ENCODE measurements around the gene SLC25A30. TPM values are rescaled to one million over a fixed set of nuclear protein-coding genes. Genes with fewer than 3 reads are reported as not detected.

The SLC25A30 gene
- total RNA-seq, 1 experiment from 2014 or later = 6.3 TPM

- Mint-ChIP-seq H3K27ac (no peak overlapping the region), H3K4me3 (no peak overlapping the region), H3K9me3 (peaks cover 10 to 14% of the 10 kb centered on the region in 2 experiments; a peak in 4 of 5 replicates), H3K4me1 (peaks cover 15 to 18% of the 10 kb centered on the region in 2 experiments), H3K36me3 (ENCODE audit: insufficient read depth in 1 of 3, low read depth in 3 of 3) (peaks cover 19 to 29% (median 19%) of the 10 kb centered on the region in 3 experiments), H3K27me3 (ENCODE audit: low read depth) (no peaks in the 10 kb centered on the region)
- H2BK20ac ChIP-seq (ENCODE audit: low read depth, low read length, poor library complexity, severe bottlenecking) = no peak overlapping the region
- H3K9ac ChIP-seq (ENCODE audit: extremely low read depth, insufficient read length, low read length) = no peak overlapping the region
- no peak overlapping the region for H3K14ac ChIP-seq (ENCODE audit: insufficient read depth, low read length)
- no peaks in the 10 kb centered on the region for H3K79me2 ChIP-seq (ENCODE audit: insufficient read depth, low read length)
- no peak overlapping the region for H2BK12ac ChIP-seq (ENCODE audit: insufficient read length, low read depth, low read length)
- H3K4me2 ChIP-seq (ENCODE audit: insufficient read depth, insufficient read length, low read length) = no peak overlapping the region
- H2BK120ac ChIP-seq (ENCODE audit: low read depth, low read length, poor library complexity, severe bottlenecking) = no peak overlapping the region
- H3K79me1 ChIP-seq (ENCODE audit: insufficient read depth, low read depth, low read length, poor library complexity, severe bottlenecking) = no peaks in the 10 kb centered on the region
- no peak overlapping the region for H2BK5ac ChIP-seq (ENCODE audit: insufficient read length, low read length)
- H4K91ac ChIP-seq (ENCODE audit: insufficient read length, low read depth, low read length) = no peak overlapping the region
- no peak for TF ChIP-seq CTCF (conservative IDR thresholded peaks at IDR 0.05)
- H3K18ac ChIP-seq (ENCODE audit: insufficient read length, low read depth, low read length) = no peak overlapping the region
- H2AFZ ChIP-seq (ENCODE audit: low read length) = no peak overlapping the region
- H3T11ph ChIP-seq (ENCODE audit: low read length) = no peak overlapping the region
- no peaks in the 10 kb centered on the region for H3K23me2 ChIP-seq (ENCODE audit: insufficient read length, low read depth, low read length, poor library complexity, severe bottlenecking)
- no peak overlapping the region for H3K56ac ChIP-seq (ENCODE audit: insufficient read length, low read depth, low read length)
- no peak overlapping the region for H3K4ac ChIP-seq (ENCODE audit: low read depth, low read length)
- no peak overlapping the region for H2AK5ac ChIP-seq (ENCODE audit: insufficient read length, low read length)
- H4K8ac ChIP-seq (replicated peaks; ENCODE audit: insufficient read length, low read depth, low read length) = no peak overlapping the region
- H3K4me1 ChIP-seq (ENCODE audit: insufficient read depth, low read length) = no peaks in the 10 kb centered on the region
- H2BK15ac ChIP-seq (ENCODE audit: low read depth, low read length) = no peak overlapping the region
- H3K27me3 ChIP-seq (ENCODE audit: insufficient read depth, low read length) = no peaks in the 10 kb centered on the region
- whole genome bisulfite sequencing (ENCODE audit: extremely low coverage, insufficient read length, low lambda C conversion rate) = no CpG with 5 or more reads among the region's 4 CpGs
- DNase-seq = no peak
- H3K27ac ChIP-seq (ENCODE audit: insufficient read length, low read depth, low read length) = no peak overlapping the region
- H4K20me1 ChIP-seq (ENCODE audit: control insufficient read depth, insufficient read depth, insufficient read length) = no peaks in the 10 kb centered on the region
- H3K23ac ChIP-seq (ENCODE audit: insufficient read length, low read depth, low read length) = no peak overlapping the region
- H4K5ac ChIP-seq (ENCODE audit: insufficient read length, low read depth, low read length) = no peak overlapping the region
- H3K9me3 ChIP-seq (ENCODE audit: control insufficient read depth, low read depth, low read length) = no peaks in the 10 kb centered on the region
Measured at GRCh38 chr13:45365558-45365885, 52.7 kb downstream of the SLC25A30 start.
